ENCODE results near the gene RBPJL.

The RBPJL gene

GRCh38 chr20:45340951-45341350 lies 34.3 kb downstream of the RBPJL start:
- no peak for TF ChIP-seq CTCF (IDR thresholded peaks at IDR 0.05)
- no peaks in the 10 kb centered on the region for H3K9me3 ChIP-seq
- H3K27me3 ChIP-seq: peaks cover 27% of the 10 kb centered on the region
- H3K4me1 ChIP-seq (ENCODE audit: control insufficient read depth in 1 of 2, insufficient read depth in 1 of 2, low read depth in 1 of 2, low read length in 1 of 2): no peaks in the 10 kb centered on the region
- H3K27ac ChIP-seq: no peak overlapping the region
- no peak overlapping the region for H3K4me3 ChIP-seq (ENCODE audit: low read depth in 1 of 2, low read length in 1 of 2)
- no peaks in the 10 kb centered on the region for H3K36me3 ChIP-seq

GRCh38 chr20:45341579-45341938 lies 34.9 kb downstream of the RBPJL start:
- Histone ChIP-seq H3K4me1 (ENCODE audit: control insufficient read depth in 1 of 2, insufficient read depth in 1 of 2, low read depth in 1 of 2, low read length in 1 of 2) (no peaks in the 10 kb centered on the region), H3K36me3 (no peaks in the 10 kb centered on the region), H3K9me3 (no peaks in the 10 kb centered on the region), H3K27ac (no peak overlapping the region), H3K27me3 (peaks cover 33% of the 10 kb centered on the region), H3K4me3 (ENCODE audit: low read depth in 1 of 2, low read length in 1 of 2) (no peak overlapping the region)
- no peak for TF ChIP-seq CTCF (IDR thresholded peaks at IDR 0.05)

- H3K27me3 ChIP-seq: peaks cover 39% of the 10 kb centered on the region
- no peak for TF ChIP-seq CTCF (IDR thresholded peaks at IDR 0.05)
- H3K9me3 ChIP-seq: no peaks in the 10 kb centered on the region
- H3K4me3 ChIP-seq (ENCODE audit: low read depth in 1 of 2, low read length in 1 of 2): no peak overlapping the region
- no peaks in the 10 kb centered on the region for H3K36me3 ChIP-seq
- no peak overlapping the region for H3K27ac ChIP-seq
- no peaks in the 10 kb centered on the region for H3K4me1 ChIP-seq (ENCODE audit: control insufficient read depth in 1 of 2, insufficient read depth in 1 of 2, low read depth in 1 of 2, low read length in 1 of 2)
Observed at GRCh38 chr20:45341939-45342854, 35.6 kb downstream of the RBPJL start.

DNA sequence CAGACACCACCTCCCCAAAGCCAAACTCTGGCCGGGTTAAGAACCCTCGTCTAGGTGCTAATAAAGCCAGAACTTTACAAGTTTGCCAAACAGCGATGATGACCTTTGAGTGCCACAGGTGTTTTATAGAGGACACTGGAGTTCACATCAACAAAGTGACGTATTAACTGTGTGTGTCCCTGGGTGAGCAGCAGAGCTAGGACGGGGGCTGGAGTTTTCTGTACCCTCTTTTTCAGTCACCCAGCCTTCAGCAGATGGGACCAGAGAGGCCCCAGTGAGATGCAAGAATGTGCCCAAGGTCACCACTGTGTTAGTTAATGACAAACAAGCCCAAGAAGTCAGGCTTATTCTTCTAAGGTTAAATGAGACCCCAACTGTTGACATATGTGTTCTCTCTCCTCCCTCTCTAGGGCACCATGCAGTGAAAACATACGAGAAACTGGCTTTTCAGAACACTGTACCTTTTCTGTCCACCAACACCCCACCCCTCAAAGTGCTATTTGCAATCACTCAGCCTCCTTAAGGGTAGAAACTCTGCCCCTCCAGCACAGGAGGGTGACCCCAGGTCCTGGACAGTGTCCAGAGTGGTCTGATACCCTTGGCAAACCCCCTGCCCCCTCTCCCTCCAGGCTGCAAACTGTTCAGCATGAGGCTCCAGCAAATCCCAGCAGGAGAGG lies 36.4 kb downstream of the RBPJL start:
- H3K4me3 ChIP-seq (ENCODE audit: low read depth in 1 of 2, low read length in 1 of 2): no peak overlapping the region
- no peaks in the 10 kb centered on the region for H3K36me3 ChIP-seq
- peaks cover 47% of the 10 kb centered on the region for H3K27me3 ChIP-seq
- H3K4me1 ChIP-seq (ENCODE audit: control insufficient read depth in 1 of 2, insufficient read depth in 1 of 2, low read depth in 1 of 2, low read length in 1 of 2): peaks cover 0 to 4% of the 10 kb centered on the region in 2 experiments
- TF ChIP-seq CTCF (IDR thresholded peaks at IDR 0.05): no peak
- no peaks in the 10 kb centered on the region for H3K9me3 ChIP-seq
- no peak overlapping the region for H3K27ac ChIP-seq

DNA sequence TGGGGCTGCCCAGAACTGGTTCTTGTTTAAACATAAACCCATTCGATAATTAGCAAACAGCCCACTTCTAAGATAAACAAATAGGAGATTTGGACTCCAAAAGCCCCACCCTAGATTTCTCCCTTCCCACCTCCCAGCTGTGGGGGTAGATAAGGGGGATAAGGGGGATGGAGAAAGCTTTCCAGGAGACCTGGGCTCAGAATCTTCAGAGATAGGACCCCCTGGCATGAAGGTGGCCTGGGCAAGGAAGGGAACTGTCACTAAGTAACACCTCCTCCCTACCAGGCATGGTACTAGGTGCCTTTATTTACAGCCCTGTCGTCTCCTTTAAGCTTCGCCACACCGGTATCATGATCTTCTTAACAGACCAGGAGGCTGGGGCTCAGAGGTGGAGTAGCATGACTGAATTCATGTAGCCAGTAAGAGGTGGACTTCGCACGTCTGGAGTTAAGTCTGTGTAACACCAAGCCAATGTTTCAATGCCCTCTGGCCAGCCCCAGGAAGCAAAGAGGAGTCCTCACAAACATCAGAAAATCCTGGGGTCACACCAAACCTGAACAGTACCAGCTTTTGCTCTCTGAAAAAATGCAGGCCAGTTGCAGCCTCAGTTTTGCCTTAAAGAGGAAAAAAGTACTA lies 37.0 kb downstream of the RBPJL start:
- H3K27me3 ChIP-seq: peaks cover 54% of the 10 kb centered on the region
- H3K4me1 ChIP-seq (ENCODE audit: control insufficient read depth in 1 of 2, insufficient read depth in 1 of 2, low read depth in 1 of 2, low read length in 1 of 2): peaks cover 0 to 9% of the 10 kb centered on the region in 2 experiments
- H3K36me3 ChIP-seq: no peaks in the 10 kb centered on the region
- no peak for TF ChIP-seq CTCF (IDR thresholded peaks at IDR 0.05)
- no peak overlapping the region for H3K4me3 ChIP-seq (ENCODE audit: low read depth in 1 of 2, low read length in 1 of 2)
- H3K9me3 ChIP-seq: no peaks in the 10 kb centered on the region
- H3K27ac ChIP-seq: no peak overlapping the region

Data from neutrophil (primary cell).